Measurements from ENCODE around the gene PLXNB3. TPM values are rescaled to one million over a fixed set of nuclear protein-coding genes. Genes with fewer than 3 reads are reported as not detected.

The PLXNB3 gene
- total and polyA plus RNA-seq, 2 of the 13 experiments (the other 11 are each of a cell fraction or from before 2014, with no cell fraction given): 3.0 to 6.9 TPM

GRCh38 chrX:153733651-153734240 is 30.3 kb upstream of the PLXNB3 start:
- Histone ChIP-seq H3K4me1 (ENCODE audit: insufficient read depth, low read length) (peaks cover 31% of the 10 kb centered on the region), H3K27me3 (ENCODE audit: control insufficient read depth in 1 of 2, insufficient read depth in 2 of 2, low read length in 2 of 2) (no peaks in the 10 kb centered on the region), H3K27ac (ENCODE audit: extremely low read length, insufficient read depth, low read length) (no peak overlapping the region), H3K9me3 (ENCODE audit: low read length) (no peaks in the 10 kb centered on the region), H3K4me3 (replicated peaks in 1 of 3; ENCODE audit: insufficient read depth in 1 of 3, low read depth in 2 of 3, low read length in 3 of 3) (no peak overlapping the region), H2AFZ (ENCODE audit: low read length) (no peak overlapping the region), H4K20me1 (ENCODE audit: insufficient read depth, low read length) (peaks cover 3% of the 10 kb centered on the region; the same call in 1 of the 2 replicates), H3K79me2 (ENCODE audit: insufficient read depth, low read length) (peaks cover under 1% of the 10 kb centered on the region), H3K36me3 (replicated peaks in 1 of 2; ENCODE audit: control insufficient read depth in 1 of 2, insufficient read depth in 2 of 2, low read length in 2 of 2) (peaks cover 0 to 9% of the 10 kb centered on the region in 2 experiments; a peak in 1 of 5 replicates), H3K4me2 (ENCODE audit: low read depth, low read length) (no peak overlapping the region), H3K9ac (ENCODE audit: insufficient read depth, low read depth, low read length) (no peak overlapping the region)
- no peak for DNase-seq (ENCODE audit: low spot score)
- in situ Hi-C loops (cut with HindIII; ENCODE audit: extremely low pct_ligation_motif_present, low pct_unique_long_range_greater_than_20kb) (no loop called here), intact Hi-C loops (cut with micrococcal nuclease; ENCODE audit: unreplicated experiment) (no loop called here)
- ATAC-seq: peak; percentile 18; the same call in 1 of the 3 replicates
- WGBS (ENCODE audit: low lambda C conversion rate): 20% methylated on average over 1 of the region's 15 CpGs
- BruUV-seq (replicated peaks): no TSS peak
- ChIA-PET CTCF (ENCODE audit: low intra/inter-chr PET ratio, low total read pairs) (no interaction called here), POLR2A (no interaction called here)
- no peak for FAIRE-seq
- no peak for TF ChIP-seq KDM5B (CRISPR knock-in tag; IDR thresholded peaks at IDR 0.05; ENCODE audit: borderline replicate concordance)
- TF ChIP-seq MTF1 (CRISPR knock-in tag; IDR thresholded peaks at IDR 0.05): no peak
- TF ChIP-seq MAFK (conservative IDR thresholded peaks at IDR 0.05 in 1 of 2, IDR thresholded peaks at IDR 0.05 in 1 of 2; ENCODE audit: low read length in 2 of 2): no peak
- 0 out of 2 replicates have a peak, but pooled peaks have one; percentile 27 for TF ChIP-seq ZNF263 (CRISPR knock-in tag; IDR thresholded peaks at IDR 0.05)
- TF ChIP-seq POLR2G (IDR thresholded peaks at IDR 0.05; ENCODE audit: low read depth, low read length): no peak
- no peak for TF ChIP-seq GLI4 (CRISPR knock-in tag; IDR thresholded peaks at IDR 0.05; ENCODE audit: borderline replicate concordance)
- TF ChIP-seq, protein P1, sequence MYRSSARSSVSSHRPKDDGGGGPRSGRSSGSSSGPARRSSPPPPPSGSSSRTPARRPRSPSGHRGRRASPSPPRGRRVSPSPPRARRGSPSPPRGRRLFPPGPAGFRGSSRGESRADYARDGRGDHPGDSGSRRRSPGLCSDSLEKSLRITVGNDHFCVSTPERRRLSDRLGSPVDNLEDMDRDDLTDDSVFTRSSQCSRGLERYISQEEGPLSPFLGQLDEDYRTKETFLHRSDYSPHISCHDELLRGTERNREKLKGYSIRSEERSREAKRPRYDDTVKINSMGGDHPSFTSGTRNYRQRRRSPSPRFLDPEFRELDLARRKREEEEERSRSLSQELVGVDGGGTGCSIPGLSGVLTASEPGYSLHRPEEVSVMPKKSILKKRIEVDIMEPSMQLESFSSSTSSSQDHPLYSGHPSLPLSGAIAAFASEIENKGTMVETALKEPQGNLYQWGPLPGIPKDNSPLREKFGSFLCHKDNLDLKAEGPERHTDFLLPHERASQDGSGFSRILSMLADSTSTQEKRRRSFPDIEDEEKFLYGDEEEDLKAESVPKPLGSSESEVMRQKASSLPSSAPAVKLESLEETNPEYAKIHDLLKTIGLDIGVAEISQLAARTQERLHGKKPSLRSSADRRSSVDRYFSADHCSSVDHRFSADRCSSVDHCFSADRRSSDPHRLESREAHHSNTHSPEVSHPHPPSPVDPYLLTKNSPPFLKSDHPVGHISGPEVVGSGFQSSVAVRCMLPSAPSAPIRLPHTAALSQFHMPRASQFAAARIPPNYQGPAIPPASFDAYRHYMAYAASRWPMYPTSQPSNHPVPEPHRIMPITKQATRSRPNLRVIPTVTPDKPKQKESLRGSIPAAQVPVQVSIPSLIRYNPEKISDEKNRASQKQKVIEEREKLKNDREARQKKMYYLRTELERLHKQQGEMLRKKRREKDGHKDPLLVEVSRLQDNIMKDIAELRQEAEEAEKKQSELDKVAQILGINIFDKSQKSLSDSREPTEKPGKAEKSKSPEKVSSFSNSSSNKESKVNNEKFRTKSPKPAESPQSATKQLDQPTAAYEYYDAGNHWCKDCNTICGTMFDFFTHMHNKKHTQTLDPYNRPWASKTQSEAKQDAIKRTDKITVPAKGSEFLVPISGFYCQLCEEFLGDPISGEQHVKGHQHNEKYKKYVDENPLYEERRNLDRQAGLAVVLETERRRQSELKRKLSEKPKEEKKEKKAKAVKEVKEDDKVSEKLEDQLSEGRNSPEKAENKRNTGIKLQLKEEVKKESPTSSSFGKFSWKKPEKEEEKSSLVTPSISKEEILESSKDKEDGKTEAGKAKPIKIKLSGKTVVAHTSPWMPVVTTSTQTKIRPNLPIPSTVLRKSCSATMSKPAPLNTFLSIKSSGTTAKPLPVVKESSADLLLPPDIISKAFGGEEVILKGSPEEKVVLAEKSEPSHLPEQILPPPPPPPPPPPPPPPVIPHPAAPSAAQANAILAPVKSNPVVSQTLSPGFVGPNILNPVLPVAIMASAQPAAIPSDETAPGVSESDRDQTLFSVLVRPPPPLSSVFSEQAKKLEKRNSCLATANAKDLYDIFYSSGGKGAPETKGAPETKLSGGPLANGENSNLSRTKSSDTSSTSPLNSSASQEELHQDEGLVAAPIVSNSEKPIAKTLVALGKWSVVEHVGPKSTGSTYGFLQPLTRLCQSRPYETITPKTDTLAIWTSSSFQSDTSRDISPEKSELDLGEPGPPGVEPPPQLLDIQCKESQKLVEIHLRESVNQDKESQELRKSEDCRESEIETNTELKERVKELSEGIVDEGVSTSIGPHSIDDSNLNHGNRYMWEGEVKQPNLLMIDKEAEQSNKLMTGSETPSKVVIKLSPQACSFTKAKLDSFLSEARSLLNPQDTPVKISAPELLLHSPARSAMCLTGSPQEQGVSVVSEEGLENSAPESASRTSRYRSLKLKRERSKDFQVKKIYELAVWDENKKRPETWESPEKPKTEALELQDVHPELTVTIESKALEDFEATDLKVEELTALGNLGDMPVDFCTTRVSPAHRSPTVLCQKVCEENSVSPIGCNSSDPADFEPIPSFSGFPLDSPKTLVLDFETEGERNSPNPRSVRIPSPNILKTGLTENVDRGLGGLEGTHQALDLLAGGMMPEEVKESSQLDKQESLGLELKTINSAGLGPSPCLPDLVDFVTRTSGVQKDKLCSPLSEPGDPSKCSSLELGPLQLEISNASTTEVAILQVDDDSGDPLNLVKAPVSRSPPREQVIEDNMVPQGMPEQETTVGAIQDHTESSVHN (CRISPR knock-in tag; IDR thresholded peaks at IDR 0.05): no peak
- TF ChIP-seq, protein P2, sequence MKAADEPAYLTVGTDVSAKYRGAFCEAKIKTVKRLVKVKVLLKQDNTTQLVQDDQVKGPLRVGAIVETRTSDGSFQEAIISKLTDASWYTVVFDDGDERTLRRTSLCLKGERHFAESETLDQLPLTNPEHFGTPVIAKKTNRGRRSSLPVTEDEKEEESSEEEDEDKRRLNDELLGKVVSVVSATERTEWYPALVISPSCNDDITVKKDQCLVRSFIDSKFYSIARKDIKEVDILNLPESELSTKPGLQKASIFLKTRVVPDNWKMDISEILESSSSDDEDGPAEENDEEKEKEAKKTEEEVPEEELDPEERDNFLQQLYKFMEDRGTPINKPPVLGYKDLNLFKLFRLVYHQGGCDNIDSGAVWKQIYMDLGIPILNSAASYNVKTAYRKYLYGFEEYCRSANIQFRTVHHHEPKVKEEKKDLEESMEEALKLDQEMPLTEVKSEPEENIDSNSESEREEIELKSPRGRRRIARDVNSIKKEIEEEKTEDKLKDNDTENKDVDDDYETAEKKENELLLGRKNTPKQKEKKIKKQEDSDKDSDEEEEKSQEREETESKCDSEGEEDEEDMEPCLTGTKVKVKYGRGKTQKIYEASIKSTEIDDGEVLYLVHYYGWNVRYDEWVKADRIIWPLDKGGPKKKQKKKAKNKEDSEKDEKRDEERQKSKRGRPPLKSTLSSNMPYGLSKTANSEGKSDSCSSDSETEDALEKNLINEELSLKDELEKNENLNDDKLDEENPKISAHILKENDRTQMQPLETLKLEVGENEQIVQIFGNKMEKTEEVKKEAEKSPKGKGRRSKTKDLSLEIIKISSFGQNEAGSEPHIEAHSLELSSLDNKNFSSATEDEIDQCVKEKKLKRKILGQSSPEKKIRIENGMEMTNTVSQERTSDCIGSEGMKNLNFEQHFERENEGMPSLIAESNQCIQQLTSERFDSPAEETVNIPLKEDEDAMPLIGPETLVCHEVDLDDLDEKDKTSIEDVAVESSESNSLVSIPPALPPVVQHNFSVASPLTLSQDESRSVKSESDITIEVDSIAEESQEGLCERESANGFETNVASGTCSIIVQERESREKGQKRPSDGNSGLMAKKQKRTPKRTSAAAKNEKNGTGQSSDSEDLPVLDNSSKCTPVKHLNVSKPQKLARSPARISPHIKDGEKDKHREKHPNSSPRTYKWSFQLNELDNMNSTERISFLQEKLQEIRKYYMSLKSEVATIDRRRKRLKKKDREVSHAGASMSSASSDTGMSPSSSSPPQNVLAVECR (CRISPR knock-in tag; IDR thresholded peaks at IDR 0.05; ENCODE audit: borderline replicate concordance): no peak

Data from HepG2 (cell line).